Activated CD4-positive, alpha-beta T cell treated with anti-CD3 and anti-CD28 coated beads, Interleukin-2, amount 50 U/mL, for 24 hours (primary cell): ENCODE results near the gene BICDL1.
"Not testable (repeated sequence)": the region's sequence is repeated elsewhere in the genome, so short reads cannot be mapped to it uniquely, and the experiment has no call there.

ENCODE experiments used
- DNase-seq, 2 donors: peaks; one replicate each; pipeline ENCODE4 v3.0.0-alpha.2; 2020; ENCODE audit warnings: low read depth in 1 of 2, low spot score in 1 of 2

BICDL1 gene

DNA sequence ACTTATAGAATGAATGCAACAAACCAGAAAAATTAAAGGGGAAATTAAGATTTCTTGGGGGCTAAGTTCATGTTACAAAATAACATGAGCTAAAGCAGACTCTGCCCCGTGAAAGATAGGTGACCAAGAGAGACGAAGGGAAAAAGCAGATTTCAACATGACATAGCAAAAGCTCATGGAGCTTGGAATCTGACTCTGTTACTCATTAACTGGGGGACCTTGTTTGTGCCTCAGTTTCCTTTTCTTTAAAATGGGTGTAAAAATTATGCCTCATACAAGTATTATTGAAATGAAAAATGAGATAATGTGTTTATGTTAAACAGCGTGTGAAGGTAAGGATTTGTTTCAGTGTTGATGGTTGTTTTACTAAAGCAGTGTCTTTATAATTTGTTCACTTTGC, 11.5 kb downstream of the BICDL1 start:
- DNase-seq = no peak

DNA sequence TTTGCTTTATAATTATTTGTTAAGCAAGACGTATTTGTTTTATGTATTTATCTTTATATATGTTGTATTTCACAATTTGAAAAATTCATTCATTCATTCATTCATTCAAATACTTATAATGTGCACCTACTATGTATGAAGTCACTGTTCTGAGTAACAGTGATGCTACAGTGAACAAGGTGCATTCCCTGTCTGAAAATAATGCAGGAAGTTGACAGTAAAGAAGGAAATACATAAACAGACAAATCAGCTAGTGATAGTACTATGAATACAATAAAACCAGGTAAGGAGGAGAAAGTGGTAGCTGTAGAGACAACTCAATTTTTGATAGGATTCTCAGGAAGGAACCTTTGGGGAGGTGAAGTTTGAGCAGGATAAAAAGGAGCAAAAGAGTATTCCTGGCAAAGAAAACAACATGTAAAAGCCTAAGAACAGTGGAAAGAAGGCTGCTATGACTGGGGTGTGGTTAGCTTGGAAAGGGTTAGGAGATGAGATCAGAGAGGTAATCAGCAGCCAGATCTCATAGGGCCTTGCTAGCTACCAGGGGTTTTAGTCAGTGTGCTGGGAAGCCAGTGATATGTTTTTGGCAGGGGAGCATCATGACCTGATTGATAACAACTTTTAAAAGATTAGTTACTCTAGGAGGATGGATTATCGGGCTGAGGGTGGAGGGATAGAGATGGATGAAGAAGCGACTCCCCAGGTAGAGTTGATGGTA, 17.4 kb downstream of the BICDL1 start:
- no peak for DNase-seq

DNA sequence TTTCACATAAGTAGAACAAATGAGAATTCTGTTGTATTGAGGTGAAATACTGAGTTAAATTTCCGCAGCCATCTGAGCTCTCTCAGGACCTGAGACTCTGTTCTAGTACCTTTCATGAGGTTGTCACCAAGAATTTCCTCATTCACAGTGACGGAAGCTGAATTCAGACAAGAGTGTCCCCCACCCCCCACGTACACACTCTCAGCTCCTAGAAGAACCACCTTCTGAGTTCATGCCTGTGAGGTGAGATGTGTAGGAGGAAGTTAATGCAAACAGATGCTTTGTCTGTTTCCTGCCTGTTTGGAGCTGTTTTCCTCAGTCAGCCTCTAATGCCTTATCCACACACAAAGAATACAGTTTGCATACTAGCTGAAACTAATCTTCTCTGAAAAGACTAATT, 18.2 kb downstream of the BICDL1 start:
- DNase-seq = peak; percentile 28 to 67

DNA sequence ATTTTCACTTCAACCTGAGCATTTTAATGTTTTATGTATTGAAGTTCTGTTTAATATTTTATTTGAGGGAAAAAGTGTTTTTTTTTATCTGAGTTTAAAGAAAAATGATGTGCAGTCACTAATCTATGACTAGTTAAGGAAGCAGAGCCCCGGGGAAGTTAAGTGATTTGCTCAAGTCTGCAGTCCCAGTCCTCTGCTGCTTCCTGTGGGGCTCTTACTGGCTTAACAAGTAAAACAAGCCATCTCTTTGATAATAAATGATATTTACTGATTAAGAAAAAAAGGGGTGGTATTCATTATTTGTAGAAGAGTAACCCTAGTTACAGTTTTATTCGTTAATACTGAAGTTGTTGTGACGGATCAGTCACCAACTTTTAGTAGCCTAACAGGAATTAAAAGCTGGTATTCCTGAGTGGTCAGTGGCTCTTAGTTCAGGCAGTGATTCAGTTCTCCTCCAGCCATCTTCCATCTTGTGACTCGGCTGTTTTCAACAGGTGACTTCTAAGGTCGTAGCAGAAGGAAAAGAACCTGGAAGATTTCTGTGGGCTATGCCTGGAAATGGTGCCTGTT, 21.7 kb downstream of the BICDL1 start:
- no peak for DNase-seq

DNA sequence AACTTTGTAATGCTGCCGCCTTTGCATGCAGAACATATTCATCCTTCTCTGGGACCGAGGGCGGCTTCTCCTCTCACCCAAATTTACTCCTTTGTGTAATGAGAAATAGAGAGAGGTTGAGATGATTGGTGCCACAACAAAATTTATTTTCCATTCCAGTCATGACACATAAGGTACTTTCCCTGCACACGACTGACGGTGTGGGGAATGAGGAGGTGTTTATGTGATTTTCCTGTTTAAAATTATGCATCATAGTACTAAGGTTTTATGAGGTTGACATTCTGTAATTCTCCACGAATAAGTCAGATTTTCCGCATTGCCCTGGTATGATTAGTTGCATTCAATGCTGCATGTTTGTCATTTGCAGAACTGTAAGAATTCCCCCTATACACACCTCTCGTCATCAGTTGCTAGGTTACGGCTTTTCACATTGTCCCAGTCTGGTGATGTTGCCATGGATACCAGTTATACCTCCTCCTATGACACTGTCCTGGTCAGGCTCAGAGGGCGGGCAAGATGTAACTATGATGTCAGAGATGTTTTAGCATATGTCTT, 23.1 kb downstream of the BICDL1 start:
- DNase-seq = peak; percentile 46 to 94

DNA sequence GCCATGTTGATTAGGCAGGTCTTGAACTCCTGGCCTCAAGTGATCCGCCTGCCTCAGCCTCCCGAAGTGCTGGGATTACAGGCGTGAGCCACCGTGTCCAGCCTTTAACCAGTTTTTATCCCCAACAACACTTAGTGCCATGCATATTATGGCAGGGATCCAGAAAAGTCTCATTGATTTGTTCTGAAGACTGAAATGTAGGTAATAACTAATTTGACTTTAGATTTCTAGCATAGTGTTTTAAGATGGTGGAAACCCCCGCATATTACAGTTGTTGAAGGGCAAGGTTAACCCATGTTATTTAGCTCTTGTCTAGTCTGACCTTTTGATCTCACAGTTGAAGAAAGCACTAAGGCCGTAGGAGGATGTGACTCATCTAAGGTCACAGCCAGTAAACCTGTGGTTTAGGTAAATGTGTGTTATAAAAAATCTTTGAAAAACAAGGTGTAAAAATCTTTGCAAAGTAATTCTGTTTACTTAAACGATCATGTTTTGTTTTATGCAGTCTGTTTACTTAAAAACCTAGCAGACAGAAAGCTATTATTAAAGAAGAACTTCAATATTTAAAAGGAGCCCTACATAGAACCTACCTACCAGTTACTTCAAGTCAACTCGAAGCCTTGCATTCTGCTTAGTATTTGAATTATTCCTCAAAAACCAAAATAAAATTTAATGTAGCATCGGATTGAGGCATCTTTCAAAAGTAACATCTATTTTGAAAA, 24.8 kb downstream of the BICDL1 start:
- peak in 1 of 2 donors; percentile 65 for DNase-seq

DNA sequence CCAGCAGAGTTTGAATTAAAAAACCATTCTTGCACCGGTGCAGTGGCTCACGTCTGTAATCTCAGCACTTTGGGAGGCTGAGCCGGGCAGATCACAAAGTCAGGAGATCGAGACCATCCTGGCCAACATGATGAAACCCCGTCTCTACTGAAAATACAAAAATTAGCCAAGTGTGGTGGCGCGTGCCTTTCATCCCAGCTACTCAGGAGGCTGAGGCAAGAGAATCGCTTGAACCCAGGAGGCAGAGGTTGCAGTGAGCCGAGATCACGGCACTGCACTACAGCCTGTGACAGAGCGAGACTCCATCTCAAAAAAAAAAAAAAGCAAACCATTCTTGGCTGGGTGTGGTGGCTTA, 25.3 kb downstream of the BICDL1 start:
- DNase-seq = not testable (repeated sequence)

DNA sequence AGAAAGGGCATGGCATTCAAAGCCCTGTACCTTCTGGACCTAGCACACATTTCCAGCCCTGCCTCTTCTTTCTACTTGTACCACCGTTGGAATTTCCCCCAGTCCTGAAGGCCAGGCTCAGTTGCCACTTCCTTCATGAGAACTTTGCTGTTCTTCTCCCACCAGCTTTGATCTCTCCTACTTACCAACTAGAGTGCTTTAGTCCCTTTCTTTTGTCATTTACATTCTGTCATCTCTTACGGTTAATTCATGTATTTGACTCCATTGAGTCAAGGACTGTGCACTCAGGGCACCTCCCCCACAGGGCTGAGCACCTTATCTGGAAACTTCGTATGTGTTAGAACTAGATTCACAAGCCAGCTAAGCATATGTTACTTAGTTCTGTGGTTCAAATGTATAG, 26.3 kb downstream of the BICDL1 start:
- peak in 1 of 2 donors; percentile 54 for DNase-seq

DNA sequence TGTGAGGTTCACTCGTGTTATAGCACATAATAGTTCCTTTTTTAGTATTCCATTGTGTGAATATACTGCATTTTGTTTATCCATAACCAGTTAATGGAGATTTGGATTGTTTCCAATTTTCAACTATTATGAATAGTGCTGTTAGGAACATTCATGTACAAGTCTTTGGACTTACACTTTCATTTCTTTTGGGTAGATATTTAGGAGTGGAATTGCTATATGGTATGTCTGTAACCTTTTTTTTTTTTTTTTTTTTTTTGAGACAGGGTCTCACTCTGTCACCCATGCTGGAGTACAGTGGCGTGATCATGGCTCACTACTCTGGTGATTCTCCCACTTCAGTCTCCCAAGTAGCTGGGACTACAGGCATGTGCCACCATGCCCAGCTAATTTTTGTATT, 27.2 kb downstream of the BICDL1 start:
- not testable (repeated sequence) for DNase-seq

DNA sequence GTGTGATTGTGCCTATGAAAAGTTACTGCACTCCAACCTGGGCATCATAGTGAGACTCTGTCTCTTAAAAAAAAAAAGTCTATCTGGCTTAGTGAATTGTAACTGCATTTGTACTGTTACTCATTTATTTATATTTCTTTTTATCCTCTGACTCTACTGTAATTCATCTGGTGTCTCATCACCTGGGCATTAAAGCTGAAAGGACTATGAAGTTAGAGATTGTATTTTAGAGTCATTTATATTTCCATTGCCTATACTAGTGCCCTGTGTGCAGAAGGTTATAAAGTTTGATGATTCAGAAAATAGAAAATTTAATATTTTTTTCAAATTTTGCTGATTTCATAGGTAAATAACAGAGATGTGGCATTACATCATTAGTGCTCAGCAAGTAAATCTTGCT, 30.2 kb downstream of the BICDL1 start:
- DNase-seq = no peak

DNA sequence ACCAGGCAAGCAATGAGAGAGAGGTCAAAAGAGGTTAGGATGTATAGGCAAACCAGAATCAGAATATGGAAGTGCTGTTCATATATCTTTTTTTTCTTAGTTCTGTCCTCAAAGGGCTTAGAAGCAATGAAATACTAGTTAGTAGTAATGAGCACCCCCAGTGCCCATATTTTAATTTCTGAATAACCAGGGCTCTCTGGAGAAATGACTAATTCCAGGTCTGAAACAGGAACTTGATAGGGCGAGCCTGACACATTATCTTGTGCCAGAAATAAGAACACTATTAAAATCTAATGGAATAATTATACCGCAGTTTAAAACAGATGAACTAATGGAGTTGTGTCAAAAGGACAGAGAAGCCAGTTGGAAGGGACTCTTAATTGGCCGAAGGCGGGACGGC, 30.9 kb downstream of the BICDL1 start:
- DNase-seq = no peak

DNA sequence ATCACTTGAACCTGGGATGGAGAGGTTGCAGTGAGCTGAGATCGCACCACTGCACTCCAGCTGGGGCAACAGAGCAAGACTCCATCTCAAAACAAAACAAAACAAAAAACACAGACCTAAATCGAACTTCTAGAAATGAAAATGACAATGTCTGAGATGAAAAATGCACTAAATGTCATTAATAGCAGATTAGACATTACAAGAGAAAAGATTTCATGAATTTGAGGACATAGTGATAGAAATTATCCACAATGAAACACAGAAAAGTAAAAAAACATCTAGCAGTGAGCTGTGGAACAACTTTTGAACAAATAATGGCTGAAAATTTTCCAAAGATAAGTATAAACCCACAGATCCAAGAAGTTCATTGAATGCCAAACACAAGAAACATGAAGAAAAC, 35.2 kb downstream of the BICDL1 start:
- DNase-seq = no peak

DNA sequence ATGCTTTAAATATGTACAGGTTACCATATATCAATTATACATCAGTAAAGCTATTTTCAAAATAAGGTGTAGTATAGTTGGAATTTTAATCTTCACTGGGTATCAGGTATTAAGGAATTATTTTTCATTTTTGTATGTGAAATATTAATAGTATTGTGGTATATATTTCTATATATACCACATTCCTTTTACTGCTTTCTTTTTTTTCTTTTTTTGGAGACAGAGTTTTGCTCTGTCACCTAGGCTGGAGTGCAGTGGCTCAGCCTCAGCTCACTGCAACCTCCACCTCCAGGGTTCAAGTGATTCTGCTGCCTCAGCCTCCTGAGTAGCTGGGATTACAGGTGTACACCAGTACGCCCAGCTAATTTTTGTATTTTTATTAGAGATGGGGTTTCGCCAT, 36.6 kb downstream of the BICDL1 start:
- no peak for DNase-seq

DNA sequence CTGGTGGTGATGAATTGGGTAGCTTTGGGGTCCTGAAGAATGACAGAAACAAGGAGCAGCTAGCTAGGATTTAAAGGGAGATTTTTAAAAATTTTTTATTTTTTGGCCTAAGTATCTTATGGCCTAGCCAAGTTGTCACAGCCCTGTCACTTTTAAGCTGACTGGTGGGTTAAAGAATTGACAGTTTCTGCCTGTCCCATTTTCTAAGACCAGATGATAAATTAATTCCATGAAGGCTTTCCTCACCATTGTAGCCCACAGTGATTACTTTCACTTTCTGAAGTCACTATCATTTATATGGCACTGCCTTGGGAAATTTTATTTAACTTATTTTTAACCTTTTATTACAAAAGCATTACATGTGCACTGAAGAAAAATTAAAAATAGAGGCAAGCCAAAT, 43.2 kb downstream of the BICDL1 start:
- no peak for DNase-seq

DNA sequence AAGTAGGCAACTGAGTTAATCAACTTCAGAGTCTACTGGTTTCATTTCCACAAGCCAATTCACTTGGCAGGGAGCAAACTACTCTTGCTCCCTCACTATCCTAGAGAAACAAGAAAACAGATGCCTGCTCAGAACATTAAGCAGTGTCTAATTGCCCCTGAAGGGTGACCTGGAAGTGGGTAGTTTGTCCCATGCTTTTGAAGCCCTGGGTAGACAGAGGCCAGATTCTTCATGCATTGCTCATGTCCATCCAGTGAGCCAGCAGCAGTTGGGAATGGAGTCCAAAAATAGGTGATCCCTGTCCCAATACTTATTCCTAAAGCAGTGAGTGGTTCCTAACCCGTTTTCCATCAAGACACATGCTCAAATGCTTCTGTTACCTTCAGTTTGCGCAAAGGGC, 48.8 kb downstream of the BICDL1 start:
- no peak for DNase-seq

DNA sequence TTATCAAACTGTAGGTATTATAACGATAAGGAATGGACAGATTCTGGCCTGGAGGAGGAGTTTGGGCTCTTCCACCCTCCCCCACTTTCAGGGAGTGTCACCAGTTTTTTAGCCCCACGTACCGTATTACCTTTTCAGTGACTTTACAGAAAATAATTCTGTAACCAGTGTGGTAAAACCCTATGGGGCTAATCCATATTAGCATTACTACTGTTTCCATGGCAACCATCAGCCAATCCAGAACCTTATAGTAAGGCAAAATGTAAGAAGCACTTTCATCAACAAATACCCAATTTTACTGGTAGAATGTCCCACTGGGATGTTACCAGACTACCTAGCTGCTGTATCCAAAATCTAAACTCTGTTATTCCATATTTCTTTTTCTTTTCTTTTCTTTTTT, 50.7 kb downstream of the BICDL1 start:
- no peak for DNase-seq

DNA sequence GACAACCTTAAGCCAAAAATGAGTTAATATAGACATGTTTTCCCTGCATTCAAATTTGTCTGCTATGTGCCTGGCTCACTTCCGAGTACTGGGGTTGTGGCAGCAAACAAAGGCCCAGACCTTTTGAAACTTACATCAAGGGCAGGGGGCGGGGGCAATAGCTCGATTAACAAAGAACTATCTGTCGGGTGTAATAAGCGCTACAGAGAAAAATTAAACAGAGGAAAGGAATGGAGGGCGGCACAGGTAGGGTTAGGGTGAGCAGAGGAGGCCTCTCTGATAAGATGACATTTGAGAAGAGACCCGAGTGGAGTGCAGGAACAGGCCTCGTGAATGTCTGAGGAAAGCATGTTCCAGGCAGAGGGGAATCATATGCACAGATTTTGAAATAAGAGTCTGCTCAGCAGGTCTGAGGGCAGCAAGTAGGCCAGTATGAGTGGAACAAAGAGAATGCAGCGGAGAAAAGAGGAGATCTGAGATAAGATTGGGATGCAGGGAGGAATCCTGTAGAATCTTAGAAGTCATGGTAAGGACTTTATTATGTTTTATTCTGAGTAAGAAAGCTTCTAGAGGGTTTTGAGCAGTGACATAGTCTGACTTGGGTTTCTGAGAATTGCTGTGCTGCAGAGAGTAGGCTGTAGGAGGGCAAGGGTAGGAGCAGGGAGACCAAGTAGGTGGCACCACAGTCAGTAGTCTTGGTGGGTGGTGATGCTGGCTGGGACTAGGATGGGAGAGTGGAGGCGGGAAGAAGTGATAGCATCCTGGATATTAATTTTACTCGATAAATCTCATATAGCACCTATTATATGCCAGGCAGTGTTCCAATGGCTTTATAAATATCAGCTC, 52.6 kb downstream of the BICDL1 start:
- peak in 1 of 2 donors; percentile 4 for DNase-seq

DNA sequence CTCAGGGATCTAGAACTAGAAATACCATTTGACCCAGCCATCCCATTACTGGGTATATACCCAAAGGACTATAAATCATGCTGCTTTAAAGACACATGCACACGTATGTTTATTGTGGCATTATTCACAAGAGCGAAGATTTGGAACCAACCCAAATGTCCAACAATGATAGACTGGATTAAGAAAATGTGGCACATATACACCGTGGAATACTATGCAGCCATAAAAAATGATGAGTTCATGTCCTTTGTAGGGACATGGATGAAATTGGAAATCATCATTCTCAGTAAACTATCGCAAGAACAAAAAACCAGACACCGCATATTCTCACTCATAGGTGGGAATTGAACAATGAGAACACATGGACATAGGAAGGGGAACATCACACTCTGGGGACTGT, 56.3 kb downstream of the BICDL1 start:
- not testable (repeated sequence) for DNase-seq

DNA sequence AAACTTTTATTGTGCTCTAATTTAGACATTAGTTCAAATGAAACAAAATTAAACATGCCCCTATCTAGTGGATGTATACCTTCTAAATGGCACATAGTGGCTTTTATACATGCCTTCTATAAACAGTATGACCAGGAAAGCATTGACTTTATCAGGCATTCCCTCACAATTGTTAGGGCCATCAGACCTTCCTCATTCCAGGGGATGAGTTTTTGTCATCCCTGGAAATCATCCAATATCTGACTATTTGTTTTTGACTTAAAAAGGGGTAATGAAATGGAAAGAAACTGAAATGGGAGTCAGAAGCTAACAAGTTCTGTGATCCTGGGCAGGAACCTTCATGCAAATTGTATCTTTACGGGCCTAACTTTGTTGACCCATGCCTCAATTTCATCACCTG, 58.0 kb downstream of the BICDL1 start:
- DNase-seq = no peak

DNA sequence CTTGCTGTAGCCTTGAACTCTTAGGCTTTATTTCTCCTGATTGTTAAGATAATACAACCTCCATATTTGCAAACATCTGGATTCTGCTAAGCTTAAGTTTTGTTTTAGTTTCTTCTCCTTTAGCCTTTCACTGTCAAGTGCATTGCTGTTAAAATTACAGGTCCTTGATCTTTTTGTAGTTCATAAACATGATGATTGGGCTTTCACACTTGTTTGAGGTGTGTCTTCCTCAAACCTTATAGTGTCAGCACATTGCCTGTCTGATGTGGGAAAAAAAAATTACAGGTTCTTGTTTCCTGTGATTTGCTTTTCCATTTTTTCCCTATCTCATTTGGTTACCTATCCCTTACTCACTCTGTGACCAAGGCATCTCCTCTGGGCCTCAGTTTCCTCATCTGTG, 59.2 kb downstream of the BICDL1 start:
- no peak for DNase-seq

DNA sequence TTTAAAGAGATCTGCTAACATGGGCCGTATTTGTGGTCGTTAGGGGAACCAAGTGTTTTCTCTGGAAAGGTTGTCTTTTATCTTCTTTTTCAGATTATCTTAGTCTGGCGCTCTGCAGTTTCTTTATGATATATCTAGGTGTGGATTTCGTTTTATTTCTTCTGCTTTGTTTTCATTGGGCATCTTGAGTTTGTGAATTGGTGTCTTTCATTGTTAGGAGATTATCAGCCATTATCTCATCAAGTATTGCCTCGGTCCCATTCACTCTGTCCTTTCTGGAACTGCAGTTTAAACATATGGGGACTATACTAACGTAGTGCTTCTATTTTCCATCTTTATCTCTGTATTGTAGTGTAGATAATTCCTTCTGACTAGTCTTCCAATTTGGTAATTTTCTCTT, 60.4 kb downstream of the BICDL1 start:
- DNase-seq = no peak
